ENCODE data around the gene ACBD6.

ACBD6 gene

DNA sequence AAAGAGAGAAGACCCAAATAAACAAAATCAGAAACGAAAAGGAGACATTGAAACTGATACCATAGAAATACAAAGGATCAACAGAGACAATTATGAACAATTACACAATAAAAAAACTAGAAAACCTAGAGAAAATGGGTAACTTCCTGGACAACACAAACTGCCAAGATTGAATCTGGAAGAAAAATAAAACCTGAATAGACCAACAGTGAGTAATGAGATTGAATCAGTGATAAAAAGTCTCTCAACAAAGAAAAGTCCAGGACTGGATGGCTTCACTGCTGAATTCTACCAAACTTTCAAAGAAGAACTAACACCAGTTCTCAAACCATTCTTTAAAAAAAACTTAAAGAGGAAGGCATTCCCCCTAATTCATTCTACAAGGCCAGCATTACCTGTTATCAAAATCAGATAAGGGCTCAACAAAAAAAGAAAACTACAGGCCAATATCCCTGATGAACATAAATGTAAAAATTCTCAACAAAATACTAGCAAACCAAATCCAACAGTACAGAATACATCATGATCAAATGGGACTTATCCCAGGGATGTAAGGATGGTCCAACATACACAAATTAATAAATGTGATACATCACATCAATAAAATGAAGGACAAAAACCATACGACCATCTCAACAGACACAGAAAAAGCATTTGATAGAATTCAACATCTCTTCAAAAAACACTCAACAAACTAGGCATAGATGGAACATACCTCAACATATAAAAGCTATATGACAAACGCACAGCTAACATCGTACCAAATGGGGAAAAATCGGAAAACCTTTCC lies 119.9 kb downstream of the ACBD6 start:
- no peak overlapping the region for H3K4me3 ChIP-seq (ENCODE audit: low read depth, low read length)
- no peak for TF ChIP-seq CTCF (IDR thresholded peaks at IDR 0.05; ENCODE audit: low read depth, low read length, missing control alignments)
- DNase-seq (ENCODE audit: low read depth), result no peak
- in situ Hi-C loops (cut with HindIII; ENCODE audit: low sequenced_read_pairs), result no loop called here

GRCh38 chr1:180381184-180381580 lies 121.2 kb downstream of the ACBD6 start:
- TF ChIP-seq CTCF (IDR thresholded peaks at IDR 0.05; ENCODE audit: low read depth, low read length, missing control alignments), result no peak
- no peak for DNase-seq (ENCODE audit: low read depth)
- in situ Hi-C loops (cut with HindIII; ENCODE audit: low sequenced_read_pairs), result no loop called here
- no peak overlapping the region for H3K4me3 ChIP-seq (ENCODE audit: low read depth, low read length)

DNA sequence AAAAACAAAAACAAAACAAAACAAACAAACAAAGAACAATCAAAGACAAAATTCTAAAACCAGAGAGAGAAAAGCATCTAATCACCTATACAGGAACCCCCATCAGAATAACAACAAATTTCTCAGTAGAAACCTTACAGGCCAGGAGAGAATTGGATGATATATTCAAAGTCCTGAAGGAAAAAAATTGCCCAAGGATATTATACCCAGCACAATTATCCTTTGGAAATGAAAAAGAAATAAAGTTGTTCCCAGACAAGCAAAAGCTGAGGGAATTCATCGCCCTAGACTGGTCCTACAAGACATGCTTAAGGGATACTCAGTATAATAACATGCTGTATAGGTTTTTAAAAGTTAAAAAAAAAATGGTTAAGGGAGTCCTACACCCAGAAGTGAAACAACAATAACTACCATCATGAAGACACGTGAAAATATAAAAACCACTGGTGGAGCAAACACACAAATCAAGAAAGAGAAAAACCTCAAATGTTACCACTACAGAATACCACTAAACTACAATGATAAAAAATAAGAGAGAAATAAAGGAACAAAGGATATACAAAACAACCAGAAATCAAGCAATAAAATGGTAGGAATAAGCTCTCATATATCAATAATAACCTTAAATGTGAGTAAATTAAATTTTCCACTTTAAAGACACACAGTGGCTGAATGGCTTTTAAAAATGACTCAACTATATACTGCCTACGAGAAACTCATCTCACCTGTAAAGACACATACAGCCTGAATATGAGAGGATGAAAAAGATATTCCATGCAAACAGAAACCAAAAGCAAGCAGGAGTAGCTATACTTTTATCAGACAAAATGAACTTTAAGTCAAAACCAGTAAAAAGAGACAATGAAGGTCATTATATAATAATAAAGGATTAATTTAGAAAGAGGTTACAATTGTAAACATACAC lies 121.9 kb downstream of the ACBD6 start:
- H3K4me3 ChIP-seq (ENCODE audit: low read depth, low read length), result no peak overlapping the region
- in situ Hi-C loops (cut with HindIII; ENCODE audit: low sequenced_read_pairs), result no loop called here
- TF ChIP-seq CTCF (IDR thresholded peaks at IDR 0.05; ENCODE audit: low read depth, low read length, missing control alignments), result no peak

GRCh38 chr1:180376800-180377199 lies 125.6 kb downstream of the ACBD6 start:
- H3K4me3 ChIP-seq (ENCODE audit: low read depth, low read length), result no peak overlapping the region
- in situ Hi-C loops (cut with HindIII; ENCODE audit: low sequenced_read_pairs), result no loop called here
- no peak for DNase-seq (ENCODE audit: low read depth)
- no peak for TF ChIP-seq CTCF (IDR thresholded peaks at IDR 0.05; ENCODE audit: low read depth, low read length, missing control alignments)

More for the DNA sequence above, 121.9 kb downstream of the ACBD6 start:
- DNase-seq (ENCODE audit: low read depth), result no peak

DNA sequence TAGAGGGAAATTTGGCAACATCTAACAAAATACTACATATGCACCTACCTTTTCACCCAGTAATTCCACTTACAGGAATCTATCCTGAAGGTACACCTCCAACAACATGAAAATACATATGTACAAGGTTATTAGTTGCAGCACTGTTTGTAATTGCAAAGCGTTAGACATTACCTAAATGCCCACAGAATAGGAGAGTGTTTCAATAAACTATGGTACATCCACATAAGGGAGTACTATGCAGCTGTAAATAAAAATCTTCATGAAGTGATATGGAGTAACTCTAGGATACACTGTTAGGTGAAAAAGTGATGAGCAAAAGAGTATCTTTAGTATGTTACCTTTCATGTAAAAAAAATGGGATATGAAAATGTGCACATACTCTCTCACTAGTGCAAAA lies 126.1 kb downstream of the ACBD6 start:
- no peak overlapping the region for H3K4me3 ChIP-seq (ENCODE audit: low read depth, low read length)
- in situ Hi-C loops (cut with HindIII; ENCODE audit: low sequenced_read_pairs), result no loop called here
- TF ChIP-seq CTCF (IDR thresholded peaks at IDR 0.05; ENCODE audit: low read depth, low read length, missing control alignments), result no peak
- DNase-seq (ENCODE audit: low read depth), result no peak

- no peak for TF ChIP-seq CTCF (IDR thresholded peaks at IDR 0.05; ENCODE audit: low read depth, low read length, missing control alignments)
- in situ Hi-C loops (cut with HindIII; ENCODE audit: low sequenced_read_pairs), result no loop called here
- DNase-seq (ENCODE audit: low read depth), result no peak
- H3K4me3 ChIP-seq (ENCODE audit: low read depth, low read length), result no peak overlapping the region
Observed at GRCh38 chr1:180372728-180373127, 129.6 kb downstream of the ACBD6 start.

Data from astrocyte of the cerebellum (primary cell).